Suppressor macrophage treated with lipopolysaccharide for 4 hours (primary cell): ENCODE measurements around the gene FOXN1.
A peak's percentile ranks its signal among the peaks of the same experiment; 100 is the strongest.

ENCODE experiments used
- DNase-seq: peaks from one replicate; pipeline ENCODE4 v3.0.0-alpha.2; 2020

Gene FOXN1

DNA sequence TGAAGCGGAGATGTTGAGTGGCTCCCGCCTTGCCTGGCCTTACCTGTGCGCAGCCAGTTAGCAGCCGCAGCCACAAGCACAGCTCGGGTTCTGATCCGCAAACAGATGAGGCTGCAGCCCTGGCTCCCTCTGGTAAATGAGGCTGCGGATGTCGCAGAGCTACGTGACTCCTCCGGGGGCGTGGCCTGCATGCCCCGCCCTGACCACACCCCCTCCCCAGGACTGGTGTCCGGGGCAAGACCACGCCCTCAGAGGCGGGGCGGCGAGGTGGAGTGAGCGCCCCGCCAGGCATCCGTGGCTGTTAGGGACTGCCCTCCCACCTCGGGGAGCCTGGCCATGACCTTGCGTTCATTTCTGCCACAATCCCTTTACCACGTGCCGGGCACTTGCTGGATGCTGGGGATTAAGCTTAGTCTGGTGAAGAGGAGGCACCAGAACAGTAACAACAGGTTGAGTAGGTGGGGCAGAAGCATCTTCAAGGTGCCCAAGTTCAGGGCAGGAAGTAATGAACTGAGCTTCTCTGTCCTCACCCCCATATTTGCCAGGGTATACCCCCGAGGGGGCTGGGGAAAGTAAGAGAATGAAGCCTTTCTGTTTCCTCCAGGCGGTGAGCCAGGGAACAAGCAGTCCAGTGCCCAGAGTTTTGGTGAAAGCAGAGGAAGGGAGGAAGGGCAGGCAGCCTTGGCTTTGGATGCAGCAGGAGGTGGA lies 70.8 kb downstream of the FOXN1 start, which contains the start of gene ALDOC:
TSS of gene ALDOC (minus strand) at position 138 of the 708 bp plus-strand sequence. CDS start 1,363 bp downstream, outside the sequence.
- peak; percentile 98 for DNase-seq

DNA sequence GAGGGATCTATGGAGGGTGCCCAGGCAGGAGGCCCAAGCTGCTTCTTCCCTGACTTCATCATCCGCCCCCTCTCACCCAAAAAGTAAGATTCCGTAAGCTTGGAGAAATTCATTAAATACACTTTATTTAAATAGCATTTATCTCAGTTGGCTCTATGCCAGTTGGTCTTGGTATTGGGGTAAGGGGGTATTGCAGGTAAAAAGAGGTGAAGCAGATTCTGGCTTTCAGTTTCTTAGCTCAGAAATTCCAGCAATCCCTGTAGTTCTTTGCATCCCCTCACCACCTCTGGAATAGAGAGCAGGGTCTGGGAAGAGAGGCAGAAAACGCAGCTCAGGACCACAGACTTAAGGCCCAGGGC lies 71.3 kb downstream of the FOXN1 start:
- no peak for DNase-seq

DNA sequence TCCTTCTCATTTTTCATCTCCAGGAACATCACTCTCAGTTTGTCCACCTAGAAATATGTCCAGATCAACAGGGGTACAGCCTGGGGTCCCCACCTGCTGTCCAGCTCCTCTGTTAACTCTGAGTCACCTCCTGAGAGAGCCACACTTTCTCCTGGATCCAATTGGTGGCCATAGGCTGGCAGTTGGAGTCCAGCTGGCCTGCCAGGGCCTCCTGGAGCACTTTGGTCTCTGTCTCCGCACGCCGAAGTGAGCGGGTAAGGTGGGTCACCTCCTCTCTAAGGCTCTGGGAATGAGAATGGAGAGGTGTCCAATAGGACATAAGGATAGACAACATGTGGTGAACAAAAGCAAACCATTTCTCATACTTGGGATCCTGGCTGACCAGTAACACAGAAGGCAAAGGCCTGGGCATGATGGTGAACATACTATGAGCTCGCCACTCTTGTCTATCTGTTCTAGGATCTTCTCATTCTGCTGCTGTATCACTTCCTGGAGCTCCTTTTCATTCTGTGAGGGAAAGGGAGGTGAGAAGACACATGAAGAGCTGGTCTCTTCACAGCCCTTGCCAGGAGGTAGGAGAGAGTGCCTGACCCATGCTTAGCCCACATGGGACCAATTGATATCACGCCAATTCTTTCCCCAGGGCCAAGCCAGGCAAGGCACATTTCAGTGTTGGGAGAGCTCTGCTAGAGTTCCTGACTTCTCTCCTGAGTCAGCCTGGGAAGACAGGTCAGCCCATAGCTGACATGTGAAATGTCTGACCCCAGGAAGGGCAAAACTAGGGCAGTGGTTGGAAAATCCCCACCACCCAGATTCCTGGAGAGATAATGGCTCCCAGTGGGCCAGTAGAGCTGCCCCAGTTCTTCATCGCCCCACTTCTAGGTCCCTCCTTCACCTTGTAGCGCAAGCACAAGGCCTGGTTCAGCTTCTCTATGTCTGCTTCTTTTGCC lies 72.4 kb downstream of the FOXN1 start:
- DNase-seq: no peak

DNA sequence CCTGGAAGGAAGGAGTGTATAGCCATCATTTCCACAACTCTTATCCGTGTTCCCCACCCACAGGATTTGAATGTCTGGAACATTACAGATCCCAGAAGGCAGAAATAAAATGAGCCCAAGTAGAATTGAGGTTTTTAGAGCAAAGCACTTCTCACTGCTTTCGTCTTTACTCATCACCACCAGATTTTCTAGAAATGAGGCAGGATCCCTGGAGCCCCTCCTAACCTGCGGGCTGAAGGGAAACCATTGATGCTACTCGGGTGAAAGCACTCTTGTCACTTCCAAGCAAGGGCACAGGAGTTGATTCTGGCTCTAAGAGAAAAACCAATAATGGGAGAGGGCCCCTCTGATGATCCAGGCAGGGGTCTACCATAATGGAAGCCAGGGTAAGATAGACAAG lies 73.4 kb downstream of the FOXN1 start:
- no peak for DNase-seq

DNA sequence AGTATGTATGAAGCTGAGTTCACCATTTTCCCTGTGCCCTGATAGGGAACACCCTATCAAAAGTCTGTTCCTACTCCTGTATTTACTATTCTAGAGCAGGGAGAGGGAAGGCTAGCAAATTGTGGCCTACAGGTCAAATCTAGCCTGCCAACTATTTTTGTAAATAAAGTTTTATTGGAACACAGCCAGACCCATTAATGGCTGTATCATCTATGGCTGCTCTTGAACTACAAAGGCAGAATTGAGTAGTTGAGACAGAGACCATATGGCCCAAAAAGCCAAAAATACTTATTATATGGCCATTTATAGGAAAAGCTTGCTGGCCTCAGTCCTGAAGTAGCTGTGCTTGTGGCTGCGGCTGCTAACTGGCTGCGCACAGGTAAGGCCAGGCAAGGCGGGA lies 74.8 kb downstream of the FOXN1 start:
- no peak for DNase-seq

DNA sequence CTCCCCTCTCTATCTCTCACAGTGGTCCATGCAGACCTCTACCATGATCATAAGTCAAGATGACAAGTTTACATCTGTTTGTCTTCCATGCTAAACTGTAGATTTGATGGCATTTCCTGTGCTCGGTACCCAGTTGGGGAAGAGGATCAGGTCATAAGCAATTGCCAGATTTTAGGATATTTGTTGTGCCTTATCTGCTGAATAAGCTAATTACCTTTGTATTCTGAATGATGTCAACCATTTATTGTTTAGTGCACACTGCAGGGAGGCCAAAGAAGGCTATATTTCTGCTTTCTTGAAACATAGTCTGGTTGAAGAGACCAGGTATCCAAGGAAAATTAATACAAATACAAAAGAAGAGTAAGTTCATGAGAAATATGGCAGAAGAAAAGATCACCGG lies 76.4 kb downstream of the FOXN1 start:
- no peak for DNase-seq

DNA sequence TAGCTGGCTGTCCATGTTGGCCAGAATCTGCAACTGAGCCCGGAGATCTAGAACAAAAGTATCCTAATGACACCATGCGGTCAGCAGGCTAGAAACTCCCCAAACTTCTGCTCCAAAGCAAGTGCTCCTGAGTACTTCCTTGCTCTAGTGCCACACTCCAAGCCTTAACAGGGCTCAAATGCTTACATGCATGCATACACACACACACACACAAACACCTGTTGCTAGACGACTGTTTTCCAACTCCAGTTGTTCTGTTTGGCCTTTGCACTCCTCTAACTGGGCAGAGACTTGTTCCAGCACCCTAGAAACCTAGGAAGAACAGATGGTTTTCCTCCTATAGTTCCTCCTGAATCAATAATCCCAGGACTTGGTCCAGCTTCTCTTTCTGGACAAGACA lies 78.3 kb downstream of the FOXN1 start:
- DNase-seq: no peak

DNA sequence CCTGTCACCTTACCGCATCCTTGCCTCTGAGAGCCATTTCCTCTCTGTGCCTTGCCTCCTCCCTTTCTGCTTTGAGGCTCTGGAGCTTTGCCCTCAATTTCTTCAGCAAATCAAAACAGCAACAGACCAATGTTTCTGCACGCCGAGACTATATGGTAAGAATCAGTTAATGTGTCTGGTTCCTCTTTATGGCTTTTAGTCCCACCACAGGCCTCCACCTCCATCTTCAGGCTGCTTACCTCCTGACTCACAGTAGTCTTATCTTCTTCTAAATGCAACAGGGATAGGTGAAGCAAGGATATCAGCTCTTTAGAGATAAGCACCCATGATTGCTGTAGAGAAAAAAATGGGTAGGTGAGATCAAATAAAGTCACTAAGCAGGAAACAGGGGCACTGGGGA lies 79.7 kb downstream of the FOXN1 start:
- DNase-seq: no peak
